NCI-H345 treated with DMSO at 0.1 percent for 48 hours (cell line): ENCODE data around the gene ADIRF.
"Not testable (repeated sequence)": the region's sequence is repeated elsewhere in the genome, so short reads cannot be mapped to it uniquely, and the experiment has no call there.

Experiments
- DNase-seq: peaks from one replicate; lab custom pipeline; 2025; ENCODE audit not compliant: unreplicated experiment; lab: John Stamatoyannopoulos, UW

The ADIRF gene

DNA sequence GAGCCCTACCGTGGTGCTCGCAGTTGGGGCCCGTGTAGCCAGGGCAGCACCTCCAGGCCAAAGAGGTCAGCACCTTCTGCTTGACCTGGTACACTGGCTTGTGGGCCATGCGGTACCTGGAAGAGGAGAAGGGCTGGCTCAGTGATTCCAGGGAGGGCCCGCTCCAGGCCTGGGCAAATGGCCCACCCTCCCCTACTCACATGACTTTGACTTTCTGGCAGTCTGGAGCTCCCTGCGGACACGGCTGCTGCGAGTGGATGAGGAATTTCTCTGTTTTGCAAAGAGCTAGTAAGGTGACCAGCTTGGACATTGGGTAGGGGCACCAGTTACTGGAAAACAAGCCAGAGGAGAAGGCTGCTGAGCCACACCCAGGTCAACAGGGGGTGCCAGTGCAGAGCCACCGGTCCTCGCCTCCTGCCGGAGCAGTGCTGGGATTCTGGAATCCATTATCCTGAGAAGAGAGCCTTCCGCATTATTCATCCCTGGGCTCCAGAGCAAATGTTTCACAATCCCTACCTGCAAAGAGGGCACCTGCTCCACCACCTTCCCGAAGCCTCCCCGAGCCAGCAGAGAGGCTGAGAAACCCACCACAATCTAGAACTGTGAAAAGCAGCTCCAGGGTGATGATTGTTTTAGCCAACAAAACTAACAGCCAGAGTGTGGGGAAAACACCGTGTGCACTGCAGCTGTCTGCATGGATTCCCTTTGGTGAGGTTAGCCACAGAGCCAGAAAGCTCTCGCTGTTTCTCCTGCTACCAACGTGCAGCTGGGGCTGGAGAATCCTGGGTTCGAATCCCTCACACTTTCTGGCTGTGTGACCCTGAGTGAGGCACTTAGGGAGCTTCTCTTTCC lies 22.7 kb upstream of the ADIRF start:
- no peak for DNase-seq

DNA sequence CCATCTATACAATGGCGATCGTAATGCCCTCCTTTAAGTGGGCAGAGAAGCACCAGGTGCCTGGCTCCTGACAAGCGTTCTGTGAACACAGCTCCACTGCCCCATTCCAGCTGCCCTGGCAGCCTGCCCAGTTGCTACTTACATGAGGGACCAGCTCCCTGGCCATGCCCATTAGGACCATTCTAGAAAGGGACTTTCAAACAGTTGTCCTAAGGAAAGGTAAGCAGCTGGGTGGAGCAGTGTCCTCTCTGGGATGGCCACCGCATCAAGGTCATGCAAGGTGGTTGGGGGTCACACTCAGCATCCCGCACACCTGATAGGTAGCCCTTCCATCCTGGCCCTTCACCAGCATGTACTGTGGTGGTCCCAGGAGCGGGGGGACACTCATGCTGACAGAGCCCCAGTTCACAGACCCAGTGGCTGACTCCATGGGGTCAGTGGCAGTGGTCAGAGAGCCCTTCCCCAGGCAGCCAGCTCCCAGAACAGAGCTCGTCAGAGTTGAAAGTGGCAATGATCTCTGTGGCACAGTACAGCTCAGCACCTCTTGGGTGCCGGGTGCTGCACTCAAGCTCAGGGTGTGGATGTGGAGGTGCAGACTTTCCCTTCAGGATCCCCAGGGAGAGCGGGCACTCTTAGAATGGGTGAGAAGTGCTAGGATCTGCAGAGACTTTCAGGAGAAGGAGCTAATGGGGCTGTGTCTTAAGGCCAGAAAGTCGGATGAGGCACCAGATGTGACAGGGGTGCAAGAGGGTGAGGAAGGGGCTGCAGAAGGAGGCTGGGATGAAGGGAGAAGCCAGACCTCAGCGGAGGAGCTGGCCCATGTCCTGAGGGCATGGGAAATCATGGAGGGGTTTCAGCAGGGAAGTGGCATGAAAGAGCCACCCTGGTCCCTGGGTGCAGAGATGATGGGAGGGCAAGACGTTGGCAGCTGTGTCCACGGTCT lies 21.8 kb upstream of the ADIRF start:
- peak; percentile 15 for DNase-seq

DNA sequence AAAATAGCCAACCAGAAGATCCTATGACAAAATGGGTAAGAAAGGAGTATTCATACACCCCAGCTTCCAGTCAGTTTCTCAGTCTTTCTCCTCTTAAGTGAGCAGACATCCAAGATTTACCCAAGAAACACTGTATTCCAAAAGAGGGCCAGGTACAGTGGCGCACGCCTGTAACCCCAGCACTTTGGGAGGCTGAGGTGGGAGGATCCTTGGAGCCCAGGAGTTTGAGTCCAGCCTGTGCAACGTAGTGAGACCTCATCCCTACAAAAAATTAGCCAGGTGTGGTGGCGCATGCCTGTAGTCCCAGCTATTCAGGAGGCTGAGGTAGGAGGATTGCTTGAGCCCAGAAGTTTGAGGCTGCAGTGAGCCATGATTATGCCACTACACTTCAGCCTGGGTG lies 20.5 kb upstream of the ADIRF start:
- not testable (repeated sequence) for DNase-seq

DNA sequence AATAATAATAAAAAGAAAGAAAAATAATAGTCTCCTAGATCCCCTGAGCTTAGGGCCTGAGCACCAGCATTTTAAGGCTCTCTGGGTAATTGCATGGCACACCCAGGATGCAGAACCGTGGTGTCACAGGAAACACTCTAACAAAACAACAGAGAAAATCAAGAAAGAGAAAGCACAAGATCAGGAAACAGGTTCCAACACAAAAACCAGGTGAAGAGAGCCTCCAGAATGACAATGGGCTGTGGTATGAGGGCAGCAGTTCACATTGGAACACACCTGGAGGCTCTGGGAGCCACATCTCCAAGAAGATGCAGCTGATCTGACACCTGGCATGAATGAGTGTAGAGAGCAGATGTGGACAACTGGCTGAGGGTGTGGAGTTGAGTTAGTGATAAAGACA lies 17.9 kb upstream of the ADIRF start:
- no peak for DNase-seq

DNA sequence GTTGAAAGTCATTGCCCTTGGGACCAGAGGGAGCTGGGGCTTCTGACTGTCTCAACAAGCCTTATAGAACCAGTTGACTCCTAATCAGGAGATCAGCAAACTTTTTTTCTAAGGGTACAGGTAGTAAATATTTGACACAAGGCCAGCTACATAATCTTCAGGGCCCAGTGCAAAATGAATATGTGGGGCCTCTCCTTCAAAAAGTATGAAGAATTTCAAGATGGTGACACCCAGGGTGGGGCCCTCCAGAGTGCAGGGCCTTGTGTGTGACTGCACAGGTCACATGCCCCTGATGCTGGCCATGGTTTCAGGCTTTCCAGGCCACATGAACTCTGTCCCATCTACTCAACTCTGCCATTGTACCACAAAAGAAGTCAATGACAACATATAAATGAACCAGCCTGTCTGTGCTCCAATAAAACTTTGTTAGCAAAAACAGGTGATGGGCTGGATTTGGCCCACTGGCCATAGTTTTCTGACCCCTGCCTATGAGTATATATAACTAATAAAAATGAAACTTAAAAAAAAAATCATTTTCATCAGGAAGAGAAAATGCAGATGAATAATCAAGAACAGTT lies 17.0 kb upstream of the ADIRF start:
- DNase-seq = no peak

DNA sequence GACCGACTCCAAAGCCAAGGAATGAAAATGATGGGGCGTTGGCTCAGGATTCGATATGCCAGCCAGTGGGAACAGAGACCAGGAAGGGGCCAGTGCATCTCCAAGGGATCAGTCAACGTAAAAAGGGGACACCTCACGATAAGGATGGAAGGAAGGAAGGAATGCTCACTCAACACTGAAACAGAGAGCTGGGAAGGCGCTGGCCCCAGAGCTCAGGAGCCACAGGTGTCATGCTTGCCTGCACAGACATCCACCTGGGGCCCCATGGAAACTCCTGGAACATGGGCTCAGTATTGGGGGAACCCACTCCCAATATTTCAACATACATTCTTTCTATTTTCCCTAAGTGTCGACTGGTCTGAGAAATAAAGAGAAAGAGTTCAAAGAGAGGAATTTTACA lies 16.2 kb upstream of the ADIRF start:
- no peak for DNase-seq

DNA sequence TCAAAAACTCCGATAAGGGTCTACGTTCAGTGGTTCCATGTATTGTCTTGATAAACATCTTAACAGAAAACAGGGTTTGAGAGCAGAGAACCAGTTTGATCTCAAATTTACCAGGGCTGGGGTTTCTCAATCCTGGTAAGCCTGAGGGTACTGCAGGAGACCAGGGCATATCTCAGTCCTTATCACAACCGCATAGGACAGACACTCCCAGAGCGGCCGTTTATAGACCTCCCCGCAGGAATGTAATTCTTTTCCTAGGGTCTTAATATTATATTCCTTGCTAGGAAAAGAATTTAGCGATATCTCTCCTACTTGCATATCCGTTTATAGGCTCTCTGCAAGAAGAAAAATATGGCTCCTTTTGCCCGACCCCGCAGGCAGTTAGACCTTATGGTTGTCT lies 15.6 kb upstream of the ADIRF start:
- not testable (repeated sequence) for DNase-seq

DNA sequence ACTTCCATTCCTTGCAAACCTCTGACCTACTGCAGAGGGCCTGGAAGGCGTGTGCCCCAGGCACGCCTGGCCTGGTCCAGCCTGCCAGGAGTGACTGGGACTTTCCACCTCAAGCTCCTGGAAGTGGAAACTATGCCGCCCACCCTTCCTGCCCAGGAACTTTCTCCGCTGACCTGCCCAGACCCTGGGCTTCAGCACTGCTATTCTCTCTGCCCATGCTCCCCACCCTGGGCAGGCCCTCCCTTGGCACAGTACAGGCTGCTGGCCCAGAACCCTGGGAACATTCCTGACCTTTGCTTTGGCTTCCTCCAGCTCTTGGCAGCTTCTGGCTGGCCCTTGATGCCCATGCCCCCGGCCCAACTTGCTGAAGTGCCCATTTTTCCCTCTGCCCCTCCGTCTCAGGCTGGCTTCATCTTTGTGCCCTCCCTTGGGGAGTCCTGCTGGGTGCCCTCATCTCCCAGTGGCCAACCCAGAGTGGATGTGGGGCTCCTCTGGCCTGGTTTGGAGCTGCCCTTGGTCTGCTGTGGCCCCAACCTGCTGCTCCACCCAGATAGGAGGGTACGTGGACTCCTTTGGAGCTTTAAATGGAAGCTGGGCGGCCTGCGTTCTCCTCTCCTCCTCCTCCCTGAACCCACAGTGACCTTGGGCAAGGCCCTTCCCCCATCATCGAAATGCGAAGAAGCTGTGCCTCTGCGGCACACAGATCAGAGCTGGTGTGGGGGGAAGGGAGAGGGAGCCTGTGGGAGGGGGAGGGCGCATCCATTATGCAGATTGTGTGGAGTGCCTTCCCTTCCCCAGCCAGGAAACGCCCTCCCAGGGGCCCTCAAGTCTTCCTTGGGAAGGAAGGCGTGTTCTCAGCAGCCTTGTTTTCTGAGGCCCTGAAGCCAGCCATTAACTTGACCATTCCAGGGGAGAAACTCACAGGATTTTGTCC lies 14.3 kb upstream of the ADIRF start:
- no peak for DNase-seq

DNA sequence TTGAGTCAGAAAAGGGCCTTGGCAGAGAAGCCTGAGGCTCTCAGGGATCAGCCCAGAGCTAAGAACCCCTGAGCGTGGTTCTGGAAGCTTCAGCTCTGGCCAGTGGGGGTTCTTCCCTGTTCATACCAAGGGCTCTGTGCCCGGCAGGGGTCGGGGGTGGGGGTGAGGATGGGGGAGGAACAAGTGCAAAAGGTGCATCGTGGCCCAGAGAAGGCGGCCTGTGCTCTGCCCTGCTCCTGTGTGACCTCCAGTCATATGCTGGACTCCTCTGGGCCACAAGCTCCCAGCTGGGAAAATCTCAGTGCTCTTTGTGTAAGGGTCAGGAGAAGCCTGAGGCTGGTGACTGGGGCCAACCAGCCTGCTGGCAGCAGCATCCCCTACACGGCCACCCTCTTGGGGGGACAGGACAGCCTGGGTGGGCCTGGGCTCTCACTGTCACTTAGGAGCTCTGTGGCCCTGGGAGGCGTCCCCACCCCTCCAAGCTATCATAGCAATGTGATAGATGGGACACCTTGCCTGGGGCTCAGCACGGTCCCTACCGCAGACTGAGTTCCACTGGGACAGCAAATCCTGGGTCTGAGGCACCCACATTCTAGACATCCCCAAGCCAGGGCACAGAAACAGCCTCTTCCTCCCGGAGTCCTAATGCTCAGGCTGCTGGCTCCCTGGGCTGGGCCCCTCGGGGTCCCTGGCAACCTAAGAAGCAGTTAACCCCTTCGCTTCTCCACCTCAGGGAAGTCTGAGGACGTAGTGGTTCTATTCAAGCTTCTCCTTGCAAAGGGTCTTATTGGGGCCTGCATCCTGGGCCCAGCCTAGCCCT lies 13.4 kb upstream of the ADIRF start:
- DNase-seq = no peak

DNA sequence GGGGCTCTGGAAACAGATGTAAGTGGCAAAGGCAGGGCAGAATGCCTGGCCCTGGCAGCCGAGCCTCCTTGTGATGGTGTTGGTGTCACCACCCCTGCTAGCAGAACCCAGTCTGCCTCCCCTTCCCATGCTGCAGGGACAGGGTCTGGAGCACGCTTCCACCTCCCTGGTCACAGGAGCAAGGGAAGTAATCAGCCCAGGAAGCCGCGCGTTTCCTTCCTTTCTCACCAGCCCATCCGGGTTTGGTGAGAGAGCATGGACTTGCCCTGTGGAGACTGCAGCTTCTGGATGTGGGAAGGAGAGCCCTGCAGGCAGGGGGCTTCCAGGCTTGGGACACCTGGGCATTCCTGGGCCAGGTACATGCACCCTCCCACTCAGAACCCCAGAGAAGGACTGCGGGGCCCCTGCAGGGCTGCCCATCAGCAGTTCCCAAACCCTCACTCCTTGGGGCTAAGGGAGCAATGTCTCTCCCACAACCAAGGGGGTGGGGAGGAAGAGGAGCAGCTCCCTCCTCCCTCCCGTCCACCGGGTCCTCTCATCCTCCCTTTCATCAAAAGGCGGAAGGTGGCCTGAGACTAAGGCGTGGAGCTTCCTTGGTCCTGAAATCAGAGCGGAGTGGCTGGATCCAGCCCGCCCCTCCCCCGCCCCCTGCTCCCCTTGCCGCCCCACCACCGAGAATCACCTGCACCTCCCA lies 12.6 kb upstream of the ADIRF start:
- no peak for DNase-seq

DNA sequence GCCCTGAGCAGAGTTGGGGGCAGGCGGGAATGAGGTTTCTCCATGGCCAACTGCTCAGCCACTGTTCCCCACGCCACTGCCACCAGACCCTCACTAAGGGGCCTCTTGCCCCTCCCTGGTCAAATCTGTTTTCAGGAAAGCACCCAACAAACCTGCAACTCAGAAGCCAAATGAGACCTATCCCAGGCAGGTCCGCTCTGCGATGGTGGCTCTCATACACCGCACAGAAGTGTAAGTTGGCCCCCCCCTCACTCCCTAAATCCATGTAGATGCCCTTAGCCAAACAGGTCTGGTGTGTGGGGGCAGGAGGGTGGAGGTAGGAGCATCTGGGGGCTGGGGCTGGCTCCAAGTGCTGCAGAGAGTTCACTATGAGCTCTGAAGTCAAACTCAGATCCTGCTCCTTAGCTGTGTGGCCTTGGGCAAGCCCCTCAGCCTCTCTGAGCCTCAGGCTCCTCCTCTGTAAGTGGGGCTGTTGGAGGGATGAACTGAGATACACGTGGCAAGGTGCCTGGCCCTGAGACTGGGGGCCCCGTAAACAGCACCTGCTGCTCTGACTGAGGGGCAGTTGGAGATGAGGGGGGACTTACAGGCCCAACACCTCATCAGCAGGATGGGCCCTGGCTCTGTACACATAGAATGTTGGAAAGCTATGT lies 12.0 kb upstream of the ADIRF start:
- DNase-seq = no peak

DNA sequence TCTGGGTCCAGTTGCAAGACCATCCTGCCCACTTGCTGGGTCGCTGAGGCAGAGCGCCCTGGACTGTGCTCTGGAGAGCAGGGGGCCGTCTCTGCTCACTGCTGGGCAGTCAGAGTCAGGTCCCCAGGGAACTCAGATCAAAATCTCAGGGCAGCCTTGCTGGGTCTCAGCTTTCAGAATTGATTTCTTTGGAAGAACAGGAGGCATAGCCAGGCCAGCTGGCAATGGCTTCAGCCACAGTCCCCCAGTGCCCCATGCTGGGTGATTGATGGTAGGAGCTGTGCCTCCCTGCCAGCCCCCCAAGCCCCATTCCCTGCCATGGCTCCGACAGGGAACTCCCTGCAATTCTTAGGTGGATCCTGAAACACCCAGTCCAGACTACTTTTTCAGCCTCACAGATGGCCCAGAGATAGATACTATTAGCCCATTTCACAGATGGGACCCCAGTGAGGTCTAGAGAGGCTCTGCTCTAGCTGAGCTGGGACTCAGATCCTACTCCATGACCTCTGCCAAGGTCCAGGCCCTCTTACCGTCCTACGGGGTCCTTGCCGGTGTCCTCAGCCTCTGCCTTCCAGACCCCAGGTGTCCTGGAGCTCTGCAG lies 11.3 kb upstream of the ADIRF start:
- DNase-seq = no peak

DNA sequence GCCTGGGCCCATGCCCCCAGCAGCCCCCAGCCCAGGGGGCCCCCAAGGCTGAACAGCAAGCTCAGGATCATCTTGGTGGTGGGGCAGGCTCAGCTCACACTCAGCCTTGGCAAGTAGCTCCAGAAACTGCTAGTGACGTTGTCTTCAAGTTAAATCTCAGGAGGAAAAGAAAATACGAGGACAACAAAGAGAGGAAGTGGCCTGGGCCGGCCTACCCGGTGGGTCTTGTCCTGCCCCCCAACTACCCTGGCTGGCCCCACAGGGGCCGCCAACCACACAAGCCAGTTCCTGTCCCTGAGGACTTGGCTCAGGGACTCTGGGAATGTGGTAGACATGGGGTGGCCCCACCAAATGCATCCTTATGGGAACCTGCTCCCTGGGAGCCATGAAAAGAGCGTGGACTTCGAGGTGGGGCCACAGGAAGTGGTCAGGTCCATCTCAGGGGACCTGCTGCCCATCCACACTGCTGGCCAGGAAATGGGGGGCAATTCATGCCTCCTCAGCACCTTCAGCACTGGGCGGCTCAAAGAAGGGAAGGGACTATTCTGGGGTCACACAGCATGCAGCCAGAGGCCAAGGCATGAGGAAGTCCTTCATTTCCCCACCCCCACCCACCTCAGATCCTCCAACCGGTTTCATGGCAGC lies 10.7 kb upstream of the ADIRF start, which contains the start of gene MMRN2:
MMRN2 (minus strand) TSS at position 145 of the 645 bp plus-strand sequence; CDS start at position 71, 74 bp downstream.
- DNase-seq = no peak

DNA sequence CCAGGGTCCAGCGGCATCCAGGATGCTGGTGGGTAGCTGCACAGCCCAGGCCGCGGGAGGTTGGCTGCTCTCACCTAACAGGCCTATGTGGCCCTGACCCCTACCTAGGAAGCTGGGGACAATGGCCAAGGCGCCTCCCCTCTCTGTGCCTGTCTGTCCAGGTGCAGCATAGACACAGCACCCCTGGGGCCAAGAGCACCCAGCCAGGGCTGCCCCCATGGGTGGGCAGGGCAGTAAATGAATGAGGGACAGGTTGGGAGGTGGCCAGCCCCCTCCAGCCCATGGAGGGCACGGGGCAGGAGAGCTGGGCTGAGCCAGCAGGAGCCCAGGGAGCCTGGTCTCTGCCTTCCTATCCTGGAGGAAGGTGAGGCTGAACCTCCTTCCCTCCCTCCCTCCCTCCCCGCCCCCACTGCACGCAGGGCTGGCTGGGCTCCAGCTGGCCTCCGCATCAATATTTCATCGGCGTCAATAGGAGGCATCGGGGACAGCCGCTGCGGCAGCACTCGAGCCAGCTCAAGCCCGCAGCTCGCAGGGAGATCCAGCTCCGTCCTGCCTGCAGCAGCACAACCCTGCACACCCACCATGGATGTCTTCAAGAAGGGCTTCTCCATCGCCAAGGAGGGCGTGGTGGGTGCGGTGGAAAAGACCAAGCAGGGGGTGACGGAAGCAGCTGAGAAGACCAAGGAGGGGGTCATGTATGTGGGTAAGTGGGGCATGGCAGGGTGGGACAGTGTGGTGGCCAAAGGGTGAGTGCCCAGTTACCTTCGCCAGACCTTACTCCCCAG lies 10.0 kb upstream of the ADIRF start, which contains the start of gene SNCG:
SNCG (plus strand) TSS at position 484 of the 785 bp plus-strand sequence; CDS start at position 583, 99 bp downstream.
- no peak for DNase-seq

DNA sequence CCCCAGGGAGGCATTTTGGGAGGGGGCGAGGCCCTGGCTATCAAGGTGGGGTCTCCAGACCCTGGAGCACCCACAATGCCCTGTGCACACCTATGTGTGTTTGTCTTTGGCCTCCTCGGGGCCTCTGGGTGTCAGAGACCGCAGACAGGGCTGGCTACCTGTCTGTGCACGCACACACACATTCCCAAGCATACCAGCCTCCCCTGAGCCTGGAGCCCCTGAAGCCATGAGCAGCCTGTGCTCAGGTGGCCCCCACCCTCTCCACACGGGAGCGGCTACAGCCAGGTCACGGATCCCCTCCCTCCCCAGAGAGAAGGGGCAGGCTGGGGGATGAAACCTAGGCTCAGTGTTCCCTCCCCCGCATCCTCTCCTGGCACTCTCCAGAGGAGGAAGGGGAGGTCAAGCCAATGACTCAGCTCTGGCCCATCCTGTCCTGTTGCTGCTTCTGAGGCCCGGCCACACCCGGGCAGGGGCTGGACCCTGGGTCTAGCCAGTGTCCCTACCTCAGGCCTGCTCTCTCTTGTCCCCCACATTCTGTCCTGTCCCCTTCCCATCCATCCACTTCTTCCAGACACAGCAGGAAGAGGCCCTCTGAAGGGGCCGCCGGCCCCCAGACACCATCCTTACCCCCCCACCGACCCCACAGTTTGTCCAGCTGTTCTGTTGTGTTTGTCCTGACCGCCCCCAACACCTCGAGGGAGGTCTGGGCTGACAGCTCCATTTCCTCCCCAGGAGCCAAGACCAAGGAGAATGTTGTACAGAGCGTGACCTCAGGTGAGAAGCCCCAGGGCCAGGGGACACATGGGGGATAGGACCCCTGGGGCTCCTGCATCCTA lies 9.2 kb upstream of the ADIRF start:
- DNase-seq = no peak

DNA sequence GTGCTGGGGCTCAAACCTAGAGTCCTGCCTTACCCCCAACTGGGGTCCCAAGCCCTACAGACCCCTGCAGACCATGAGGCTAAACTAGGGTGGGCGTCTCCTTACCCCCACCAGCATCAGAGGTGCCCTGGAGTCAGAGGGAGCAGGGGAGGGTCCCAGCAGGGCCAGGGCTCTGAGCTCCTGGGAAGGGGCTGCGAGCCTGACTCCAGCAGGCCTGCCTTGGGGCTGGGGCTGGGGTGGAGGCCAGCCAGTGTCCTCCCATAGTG lies 8.6 kb upstream of the ADIRF start:
- no peak for DNase-seq
